AG10803 (cell line): ENCODE measurements around the gene POGLUT2.

Experiments used
- DNase-seq: peaks from one replicate; pipeline ENCODE4 v3.0.0; 2010; ENCODE audit warnings: low read depth
- H3K4me3 ChIP-seq: 2 replicates; pipeline ENCODE4 v1.5.1; 2011; ENCODE audit warnings: mild to moderate bottlenecking, low read length, control low read depth
- TF ChIP-seq, protein P1 (sequence below): conservative IDR thresholded peaks from 2 replicates; pipeline ENCODE4 v1.5.1; 2011; ENCODE audit warnings: mild to moderate bottlenecking, low read length, control low read depth, inconsistent platforms

The POGLUT2 gene

DNA sequence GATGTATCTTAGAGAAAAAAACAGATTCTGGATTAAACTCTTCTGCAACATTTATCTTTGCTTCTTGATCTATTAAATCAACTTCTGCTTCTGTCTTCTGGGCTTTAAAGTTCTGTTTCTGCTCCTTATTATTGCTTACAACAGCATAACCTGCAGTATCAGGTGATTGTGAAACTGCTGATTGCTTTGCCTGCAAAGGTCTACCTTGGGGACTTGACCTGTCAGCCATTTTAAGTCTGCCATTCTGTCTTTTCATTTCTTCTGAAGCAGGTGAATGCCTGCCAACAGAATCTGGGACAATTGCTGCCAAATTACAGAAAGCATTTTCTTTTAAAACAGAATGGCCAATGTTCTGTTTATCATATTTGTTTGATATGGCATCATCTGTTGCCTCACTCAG is 56.3 kb downstream of the POGLUT2 start:
- TF ChIP-seq, protein P1, sequence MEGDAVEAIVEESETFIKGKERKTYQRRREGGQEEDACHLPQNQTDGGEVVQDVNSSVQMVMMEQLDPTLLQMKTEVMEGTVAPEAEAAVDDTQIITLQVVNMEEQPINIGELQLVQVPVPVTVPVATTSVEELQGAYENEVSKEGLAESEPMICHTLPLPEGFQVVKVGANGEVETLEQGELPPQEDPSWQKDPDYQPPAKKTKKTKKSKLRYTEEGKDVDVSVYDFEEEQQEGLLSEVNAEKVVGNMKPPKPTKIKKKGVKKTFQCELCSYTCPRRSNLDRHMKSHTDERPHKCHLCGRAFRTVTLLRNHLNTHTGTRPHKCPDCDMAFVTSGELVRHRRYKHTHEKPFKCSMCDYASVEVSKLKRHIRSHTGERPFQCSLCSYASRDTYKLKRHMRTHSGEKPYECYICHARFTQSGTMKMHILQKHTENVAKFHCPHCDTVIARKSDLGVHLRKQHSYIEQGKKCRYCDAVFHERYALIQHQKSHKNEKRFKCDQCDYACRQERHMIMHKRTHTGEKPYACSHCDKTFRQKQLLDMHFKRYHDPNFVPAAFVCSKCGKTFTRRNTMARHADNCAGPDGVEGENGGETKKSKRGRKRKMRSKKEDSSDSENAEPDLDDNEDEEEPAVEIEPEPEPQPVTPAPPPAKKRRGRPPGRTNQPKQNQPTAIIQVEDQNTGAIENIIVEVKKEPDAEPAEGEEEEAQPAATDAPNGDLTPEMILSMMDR = no peak
- no peak for DNase-seq
- H3K4me3 ChIP-seq = no peak overlapping the region

DNA sequence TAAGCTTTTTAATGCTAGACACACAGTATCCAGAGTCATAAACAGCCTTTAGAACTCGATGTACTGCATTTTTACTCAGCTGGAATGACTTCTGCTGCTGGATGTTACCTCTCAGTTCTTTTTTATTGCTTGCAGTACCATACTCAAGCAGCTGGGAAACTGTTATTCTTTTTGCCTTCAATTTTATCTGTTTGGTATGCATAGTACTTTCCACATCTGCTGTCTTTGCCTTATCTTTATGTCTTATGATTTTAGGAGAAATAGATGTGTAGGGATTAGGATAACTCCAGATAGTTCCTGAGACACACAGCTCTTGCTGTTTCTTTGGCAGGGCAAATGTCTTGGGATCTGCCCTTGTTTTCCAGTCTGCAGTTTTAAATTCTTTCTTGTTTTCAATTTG is 56.7 kb downstream of the POGLUT2 start:
- H3K4me3 ChIP-seq = no peak overlapping the region
- no peak for DNase-seq
- TF ChIP-seq, protein P1 = no peak
